Endodermal cell (in vitro differentiated cells): ENCODE measurements around the gene QRICH1. TPM values are rescaled to one million over a fixed set of nuclear protein-coding genes. Genes with fewer than 3 reads are reported as not detected.

ENCODE experiments used
- DNase-seq: peaks from one replicate; pipeline ENCODE4 v3.0.0-alpha.2; 2017
- H3K27ac ChIP-seq: 2 replicates; pipeline ENCODE4 v1.5.1; 2013; ENCODE audit warnings: mild to moderate bottlenecking, low read depth, low read length, moderate library complexity
- H3K27me3 ChIP-seq: 2 replicates; pipeline ENCODE4 v1.6.1; 2013; ENCODE audit warnings: mild to moderate bottlenecking, low read length, moderate library complexity; ENCODE audit not compliant: insufficient read depth, control insufficient read depth, poor library complexity, severe bottlenecking
- H3K36me3 ChIP-seq: 2 replicates; pipeline ENCODE4 v1.7.0; 2013; ENCODE audit warnings: mild to moderate bottlenecking, low read length, moderate library complexity; ENCODE audit not compliant: control insufficient read depth, insufficient read depth
- H3K4me1 ChIP-seq: one replicate; pipeline ENCODE4 v1.7.0; 2013; ENCODE audit warnings: low read length; ENCODE audit not compliant: control insufficient read depth, insufficient read depth
- H3K4me3 ChIP-seq: 2 replicates; pipeline ENCODE4 v1.5.1; 2013; ENCODE audit warnings: mild to moderate bottlenecking, low read length, moderate library complexity
- H3K9ac ChIP-seq: 2 replicates; pipeline ENCODE4 v1.6.1; 2013; ENCODE audit warnings: mild to moderate bottlenecking, low read length, moderate library complexity; ENCODE audit not compliant: poor library complexity, severe bottlenecking; ENCODE audit errors: extremely low read depth
- H3K9me3 ChIP-seq: 2 replicates; pipeline ENCODE4 v1.6.1; 2013; ENCODE audit warnings: mild to moderate bottlenecking, low read length, moderate library complexity; ENCODE audit not compliant: control insufficient read depth
- H3K27ac Mint-ChIP-seq: 2 replicates; pipeline ENCODE4 v1.8.0; 2020; ENCODE audit warnings: mixed read lengths
- H3K27me3 Mint-ChIP-seq: 2 replicates; pipeline ENCODE4 v1.8.0; 2021; ENCODE audit warnings: mild to moderate bottlenecking, mixed read lengths; ENCODE audit not compliant: insufficient read depth
- H3K36me3 Mint-ChIP-seq: 2 replicates; pipeline ENCODE4 v1.8.0; 2020; ENCODE audit warnings: low read depth, mixed read lengths
- H3K4me1 Mint-ChIP-seq: 2 replicates; pipeline ENCODE4 v1.8.0; 2020; ENCODE audit warnings: mixed read lengths
- H3K4me3 Mint-ChIP-seq: 2 replicates; pipeline ENCODE4 v1.8.0; 2020; ENCODE audit warnings: mild to moderate bottlenecking, moderate library complexity, mixed read lengths
- H3K9me3 Mint-ChIP-seq: 2 replicates; pipeline ENCODE4 v1.8.0; 2020; ENCODE audit warnings: mild to moderate bottlenecking, mixed read lengths
- CTCF ChIP-seq: fragments of 200-600 bp; sonication (generic); conservative IDR thresholded peaks from 2 replicates; pipeline ENCODE4 v1.5.0; 2021; ENCODE audit warnings: antibody characterized with exemption, mild to moderate bottlenecking
- WGBS, 2 experiments: methylation state at CpG; one replicate each; pipeline versions ENCODE4 v1.1.5 to v1.1.7; 2013; ENCODE audit warnings: missing lambda C conversion rate in 2 of 2, mixed read lengths in 1 of 2; ENCODE audit not compliant: insufficient coverage in 1 of 2, insufficient read length in 1 of 2; 5-methylcytosine and 5-hydroxymethylcytosine counted together
- total RNA-seq, 2 donors: library from RNA; stranded (reverse); fragmentation: NEBNext Ultra II Directional in 1 of 2; extraction: Animal tissue kit (Norgen Biotek cat#: 25700) in 1 of 2; gene quantifications; 2 replicates in 1 of 2; 3 replicates in 1 of 2; pipeline ENCODE4 v1.2.1, GENCODE V29; 2021

Gene QRICH1
- total RNA-seq, 2 donors from 2014 or later: 127 to 155 TPM

GRCh38 chr3:49007771-49008528 is 85.9 kb downstream of the QRICH1 start:
- peak overlapping the region; percentile 87 for H3K4me3 ChIP-seq
- H3K27ac ChIP-seq: peak overlapping the region; percentile 95
- peaks cover 19% of the 10 kb centered on the region for H3K4me1 Mint-ChIP-seq
- no peaks in the 10 kb centered on the region for H3K9me3 ChIP-seq
- H3K9ac ChIP-seq: peak overlapping the region; percentile 93
- H3K27me3 Mint-ChIP-seq: peaks cover 35% of the 10 kb centered on the region
- peaks cover 21% of the 10 kb centered on the region for H3K36me3 ChIP-seq
- peak overlapping the region; percentile 97 for H3K4me3 Mint-ChIP-seq
- peak; percentile 97 for DNase-seq
- H3K9me3 Mint-ChIP-seq: no peaks in the 10 kb centered on the region
- TF ChIP-seq CTCF: no peak
- 21 to 80% methylated on average over 6 to 41 of the region's 41 CpGs for WGBS, 2 experiments
- peaks cover 10% of the 10 kb centered on the region for H3K4me1 ChIP-seq
- peaks cover 17% of the 10 kb centered on the region for H3K36me3 Mint-ChIP-seq
- peaks cover 33% of the 10 kb centered on the region for H3K27me3 ChIP-seq
- peak overlapping the region; percentile 100 for H3K27ac Mint-ChIP-seq

GRCh38 chr3:49007068-49007770 is 86.7 kb downstream of the QRICH1 start, which contains the start of gene WDR6:
Gene WDR6 (plus strand): TSS chr3:49007391. CDS start chr3:49007432, 41 bp downstream.
- Mint-ChIP-seq H3K27me3 (peaks cover 43% of the 10 kb centered on the region), H3K4me1 (peaks cover 19% of the 10 kb centered on the region)
- 0 to 3% methylated on average over 22 to 65 of the region's 65 CpGs for WGBS, 2 experiments

More at GRCh38 chr3:49007068-49007770, 86.7 kb downstream of the QRICH1 start, which contains the start of gene WDR6:
- Mint-ChIP-seq H3K36me3 (peaks cover 17% of the 10 kb centered on the region), H3K27ac (peak within 1 kb of the TSS; percentile 100), H3K4me3 (peak within 1 kb of the TSS; percentile 97), H3K9me3 (no peaks in the 10 kb centered on the region)
- DNase-seq: peak; percentile 99
- TF ChIP-seq CTCF: peak; percentile 55
- Histone ChIP-seq H3K4me3 (peak within 1 kb of the TSS; percentile 87), H3K9me3 (no peaks in the 10 kb centered on the region), H3K27me3 (peaks cover 40% of the 10 kb centered on the region), H3K9ac (peak within 1 kb of the TSS; percentile 93), H3K36me3 (peaks cover 15% of the 10 kb centered on the region), H3K27ac (peak within 1 kb of the TSS; percentile 95), H3K4me1 (peaks cover 10% of the 10 kb centered on the region)
